MM.1S (cell line): ENCODE results near the gene COMMD3.

Source experiments
- DNase-seq: peaks from one replicate; pipeline ENCODE4 v3.0.0-alpha.2; 2015
- H2AFZ ChIP-seq: fragments of 300-600 bp; sonication (generic); 2 replicates; pipeline ENCODE4 v1.6.0; 2016; ENCODE audit warnings: antibody characterized with exemption, low read length
- H3F3A ChIP-seq: fragments of 300-600 bp; sonication (generic); 2 replicates; pipeline ENCODE4 v1.6.1; 2016; ENCODE audit warnings: mild to moderate bottlenecking, antibody characterized with exemption, low read length, moderate library complexity, mixed read lengths; ENCODE audit not compliant: insufficient read depth
- H3K27ac ChIP-seq: fragments of 300-600 bp; sonication (generic); 2 replicates; pipeline ENCODE4 v1.5.1; 2016; ENCODE audit warnings: mild to moderate bottlenecking, low read length
- H3K27me3 ChIP-seq: fragments of 300-600 bp; sonication (generic); replicated peaks from 2 replicates; pipeline ENCODE4 v1.6.0; 2016; ENCODE audit warnings: low read length; ENCODE audit not compliant: insufficient read depth
- H3K36me3 ChIP-seq: fragments of 300-600 bp; sonication (generic); replicated peaks from 2 replicates; pipeline ENCODE4 v1.6.1; 2016; ENCODE audit warnings: mild to moderate bottlenecking, low read length, mixed read lengths; ENCODE audit not compliant: insufficient read depth
- H3K4me1 ChIP-seq: fragments of 300-600 bp; sonication (generic); 2 replicates; pipeline ENCODE4 v1.6.1; 2016; ENCODE audit warnings: low read length, mixed read lengths
- H3K4me2 ChIP-seq: fragments of 300-600 bp; sonication (generic); 2 replicates; pipeline ENCODE4 v1.6.0; 2016; ENCODE audit warnings: low read depth, low read length
- H3K4me3 ChIP-seq: fragments of 300-600 bp; sonication (generic); 2 replicates; pipeline ENCODE4 v1.5.1; 2016; ENCODE audit warnings: low read length, mixed read lengths
- H3K79me2 ChIP-seq: fragments of 300-600 bp; sonication (generic); 2 replicates; pipeline ENCODE4 v1.6.1; 2016; ENCODE audit warnings: mixed run types, low read length, mixed read lengths
- H3K9ac ChIP-seq: fragments of 300-600 bp; sonication (generic); 2 replicates; pipeline ENCODE4 v1.6.1; 2016; ENCODE audit warnings: low read length, mixed read lengths
- H3K9me2 ChIP-seq: fragments of 300-600 bp; sonication (generic); replicated peaks from 2 replicates; pipeline ENCODE4 v1.6.1; 2016; ENCODE audit warnings: mild to moderate bottlenecking, low read length, mixed read lengths; ENCODE audit not compliant: insufficient read depth
- H3K9me3 ChIP-seq: fragments of 300-600 bp; sonication (generic); replicated peaks from 2 replicates; pipeline ENCODE4 v1.6.1; 2016; ENCODE audit warnings: mild to moderate bottlenecking, low read length, mixed read lengths; ENCODE audit not compliant: insufficient read depth
- H4K20me1 ChIP-seq: fragments of 300-600 bp; sonication (generic); 2 replicates; pipeline ENCODE4 v1.6.1; 2016; ENCODE audit warnings: mild to moderate bottlenecking, low read length, moderate library complexity, mixed read lengths; ENCODE audit not compliant: insufficient read depth
- CTCF ChIP-seq: fragments of 300-600 bp; sonication (generic); IDR thresholded peaks from 2 replicates; pipeline ENCODE4 v1.5.1; 2016; ENCODE audit warnings: antibody characterized with exemption, low read length, mixed read lengths
- EZH2 ChIP-seq: fragments of 300-600 bp; sonication (generic); optimal IDR thresholded peaks from 2 replicates; pipeline ENCODE3; 2017; ENCODE audit warnings: low read depth, mild to moderate bottlenecking, antibody characterized with exemption, low read length, mixed read lengths
- EZH2phosphoT487 ChIP-seq: fragments of 300-600 bp; sonication (generic); IDR thresholded peaks from 2 replicates; pipeline ENCODE4 v1.6.1; 2018; ENCODE audit warnings: antibody characterized with exemption, low read length

Gene COMMD3

GRCh38 chr10:22335173-22335933 lies 19.2 kb downstream of the COMMD3 start:
- Histone ChIP-seq H3K27me3 (peaks cover 49% of the 10 kb centered on the region), H2AFZ (no peak overlapping the region), H3K4me2 (peak overlapping the region; percentile 55; the same call in 1 of the 2 replicates), H3K9me2 (no peaks in the 10 kb centered on the region), H3K36me3 (no peaks in the 10 kb centered on the region), H3K79me2 (no peaks in the 10 kb centered on the region), H3K4me1 (peaks cover 15% of the 10 kb centered on the region), H3K4me3 (peak overlapping the region; percentile 31; the same call in 1 of the 2 replicates), H3K9me3 (no peaks in the 10 kb centered on the region), H4K20me1 (no peaks in the 10 kb centered on the region), H3K27ac (no peak overlapping the region), H3K9ac (no peak overlapping the region), H3F3A (peaks cover 17% of the 10 kb centered on the region)
- no peak for TF ChIP-seq EZH2phosphoT487
- TF ChIP-seq CTCF: no peak
- no peak for TF ChIP-seq EZH2
- no peak for DNase-seq

- Histone ChIP-seq H2AFZ (no peak overlapping the region), H3K4me2 (no peak overlapping the region), H3K4me3 (no peak overlapping the region), H3K36me3 (no peaks in the 10 kb centered on the region), H3K9me2 (no peaks in the 10 kb centered on the region), H3K9ac (no peak overlapping the region), H3K4me1 (peaks cover 23% of the 10 kb centered on the region), H3F3A (peaks cover 16% of the 10 kb centered on the region), H3K27me3 (peaks cover 53% of the 10 kb centered on the region), H4K20me1 (no peaks in the 10 kb centered on the region), H3K9me3 (no peaks in the 10 kb centered on the region), H3K27ac (no peak overlapping the region), H3K79me2 (no peaks in the 10 kb centered on the region)
- no peak for DNase-seq
- TF ChIP-seq EZH2 (no peak), EZH2phosphoT487 (peak; percentile 68; the same call in 1 of the 2 replicates)
Measured at GRCh38 chr10:22338185-22338900, 22.2 kb downstream of the COMMD3 start.

- Histone ChIP-seq H3K27me3 (peaks cover 53% of the 10 kb centered on the region), H3K4me1 (peaks cover 22% of the 10 kb centered on the region), H3K4me3 (no peak overlapping the region), H3K79me2 (no peaks in the 10 kb centered on the region), H3K9me2 (no peaks in the 10 kb centered on the region), H3K36me3 (no peaks in the 10 kb centered on the region), H2AFZ (no peak overlapping the region), H3K27ac (no peak overlapping the region), H3K4me2 (no peak overlapping the region), H3K9ac (no peak overlapping the region), H4K20me1 (no peaks in the 10 kb centered on the region), H3K9me3 (no peaks in the 10 kb centered on the region), H3F3A (peaks cover 20% of the 10 kb centered on the region)
- no peak for DNase-seq
- TF ChIP-seq EZH2 (no peak), CTCF (no peak), EZH2phosphoT487 (no peak)
Measured at GRCh38 chr10:22338931-22339330, 22.7 kb downstream of the COMMD3 start.
